Transverse colon (tissue), 4 donors: ENCODE measurements around the gene WWOX.

ENCODE experiments used
- CTCF ChIP-seq, 5 experiments: fragments of 200-600 bp in 3 of 5; fragments of 450-650 bp in 2 of 5; sonication (generic) in 3 of 5; IDR thresholded peaks; 1 replicate in 2 of 5; 2 replicates in 3 of 5; pipeline ENCODE4 v1.5.1; 2016 to 2017; ENCODE audit warnings: antibody characterized with exemption in 5 of 5, inconsistent platforms in 3 of 5, mild to moderate bottlenecking in 2 of 5, moderate library complexity in 1 of 5
- EP300 ChIP-seq: sonication (generic); formaldehyde crosslinking; IDR thresholded peaks from one replicate; pipeline ENCODE4 v1.6.1; 2017; ENCODE audit warnings: antibody characterized with exemption, low read depth
- POLR2A ChIP-seq: fragments of 450-650 bp; IDR thresholded peaks from one replicate; pipeline ENCODE4 v1.6.1; 2016; ENCODE audit warnings: antibody characterized with exemption, mild to moderate bottlenecking, moderate library complexity
- POLR2AphosphoS5 ChIP-seq, 3 donors: sonication (generic); formaldehyde crosslinking; IDR thresholded peaks; one replicate each; pipeline ENCODE4 v1.6.1; 2016; ENCODE audit warnings: antibody characterized with exemption in 3 of 3

- TF ChIP-seq CTCF (IDR thresholded peaks at IDR 0.05), result no peak
- no peak for TF ChIP-seq EP300
- TF ChIP-seq POLR2A, result no peak
- TF ChIP-seq POLR2AphosphoS5 (IDR thresholded peaks at IDR 0.05), result no peak
These were observed 656.6 kb downstream of the WWOX start for GRCh38 chr16:78755751-78756661.
